ENCODE results near the gene D2HGDH.
"Not testable (repeated sequence)": the region's sequence is repeated elsewhere in the genome, so short reads cannot be mapped to it uniquely, and the experiment has no call there.

The D2HGDH gene

DNA sequence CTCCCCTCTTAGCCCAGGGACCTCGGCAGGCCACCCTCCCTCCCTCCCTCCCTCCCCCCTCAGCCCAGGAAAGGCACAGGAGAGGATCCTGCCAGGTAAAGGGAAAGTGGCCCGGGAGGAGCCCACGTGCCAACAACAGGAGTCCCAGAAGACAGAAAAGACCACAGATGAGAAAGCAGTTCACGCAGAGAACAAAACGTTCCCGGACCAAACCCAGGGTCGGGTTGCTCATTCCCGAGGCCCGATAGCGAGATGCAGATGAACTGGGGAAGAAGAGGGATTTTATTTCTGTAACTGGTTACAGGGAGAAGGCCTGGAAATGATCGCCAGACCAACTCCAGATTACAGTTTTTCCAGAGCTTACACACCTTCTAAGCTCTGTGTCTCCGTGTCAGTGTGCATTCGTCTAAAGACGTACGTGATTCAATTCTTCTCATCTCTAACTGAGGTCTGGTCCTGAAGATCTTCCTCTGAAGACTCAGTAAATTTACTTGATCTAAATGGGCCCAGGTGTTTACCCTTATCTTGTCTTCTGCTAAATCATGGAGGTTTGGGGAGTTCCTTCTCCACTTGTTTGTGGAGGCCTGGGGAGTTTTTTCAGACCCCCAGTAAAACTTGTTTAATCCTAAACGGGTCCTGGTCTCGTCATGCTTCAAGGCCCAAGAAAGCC lies 73.8 kb downstream of the D2HGDH start:
- no peak for DNase-seq (ENCODE audit: low read depth, low spot score)

DNA sequence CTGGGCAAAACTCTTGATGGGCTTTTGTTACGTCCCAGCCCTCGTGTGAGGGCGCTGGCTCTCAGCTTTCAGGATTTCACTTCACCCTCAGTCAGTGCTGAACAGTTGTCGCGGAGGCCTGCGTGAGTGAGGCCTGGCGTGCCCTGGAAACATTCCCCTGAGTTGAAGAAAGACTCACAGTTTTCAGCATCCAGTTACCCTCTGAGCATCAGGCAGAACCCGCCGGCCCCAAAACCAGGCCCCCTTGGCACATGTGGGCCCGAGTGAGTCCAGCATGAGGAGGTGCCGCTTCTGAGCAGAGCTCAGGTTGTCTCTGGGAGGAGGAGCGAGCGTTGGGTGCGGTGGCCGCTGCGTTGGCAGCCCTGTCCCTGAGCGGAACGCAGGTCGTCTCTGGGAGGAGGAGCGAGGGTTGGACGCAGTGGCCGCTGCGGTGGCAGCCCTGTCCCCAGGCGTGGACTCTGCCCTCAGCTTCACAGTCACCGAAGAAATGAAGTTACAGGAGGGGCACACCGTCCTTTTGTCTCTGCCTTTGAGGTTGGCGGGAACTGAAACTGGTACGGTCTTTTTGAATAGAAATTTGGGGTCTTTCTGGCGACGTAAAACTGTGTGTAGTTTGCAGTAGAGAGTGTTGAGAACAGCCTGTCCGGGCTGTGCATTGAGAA lies 74.4 kb downstream of the D2HGDH start, which contains the start of gene NEU4:
Gene NEU4, plus strand, starts transcription at position 473 of the 662 bp plus-strand sequence. CDS start 5,292 bp downstream, outside the sequence.
- no peak for DNase-seq (ENCODE audit: low read depth, low spot score)

DNA sequence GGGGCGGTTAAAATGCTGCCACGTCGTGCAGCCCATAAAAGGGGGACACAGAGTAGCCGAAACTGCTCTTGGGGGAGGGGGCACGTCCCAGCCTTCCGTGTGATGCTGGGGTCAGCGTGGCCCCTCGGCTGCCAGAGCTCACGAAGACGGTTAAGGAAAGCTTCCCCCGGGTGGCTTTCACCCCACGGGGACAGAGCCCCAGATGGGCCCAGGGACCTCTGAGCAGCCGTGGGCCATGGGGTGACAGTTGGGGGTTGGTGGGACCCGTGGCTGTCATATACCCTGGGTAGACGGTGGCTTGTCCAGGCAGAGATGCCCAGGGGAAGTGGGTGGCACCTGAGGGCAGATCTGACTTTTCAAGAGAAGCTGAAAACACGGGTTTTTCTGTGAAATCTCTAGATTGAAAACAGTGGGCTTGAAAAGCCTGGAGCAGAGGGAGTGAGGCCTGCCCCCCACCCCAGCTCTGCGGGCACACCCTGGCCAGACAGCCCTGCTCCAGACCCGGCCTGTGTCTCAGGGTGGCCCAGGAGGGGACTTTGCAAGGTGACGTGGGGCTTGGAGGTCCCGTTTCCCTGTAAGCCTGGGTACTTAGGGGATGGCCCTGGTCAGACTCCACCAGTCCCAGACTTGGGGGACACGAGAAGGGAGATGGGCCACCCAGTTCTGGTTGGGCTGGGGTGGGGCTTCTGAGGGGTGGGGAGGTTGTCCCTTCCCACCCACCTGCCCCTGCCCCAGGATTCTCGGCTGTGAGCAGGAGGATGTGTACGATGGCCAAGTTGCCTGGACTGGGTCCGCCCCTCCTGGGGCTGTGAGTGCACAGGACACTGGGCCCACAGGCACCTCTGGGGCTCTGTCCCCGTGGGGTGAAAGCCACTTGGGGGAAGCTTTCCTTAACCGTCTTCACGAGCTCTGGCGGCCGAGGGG lies 75.2 kb downstream of the D2HGDH start:
- no peak for DNase-seq (ENCODE audit: low read depth, low spot score)

- no peak for DNase-seq (ENCODE audit: low read depth, low spot score)
Measured at GRCh38 chr2:241810307-241811200, 76.1 kb downstream of the D2HGDH start.

GRCh38 chr2:241811201-241811951 lies 76.9 kb downstream of the D2HGDH start:
- DNase-seq (ENCODE audit: low read depth, low spot score), result no peak

DNA sequence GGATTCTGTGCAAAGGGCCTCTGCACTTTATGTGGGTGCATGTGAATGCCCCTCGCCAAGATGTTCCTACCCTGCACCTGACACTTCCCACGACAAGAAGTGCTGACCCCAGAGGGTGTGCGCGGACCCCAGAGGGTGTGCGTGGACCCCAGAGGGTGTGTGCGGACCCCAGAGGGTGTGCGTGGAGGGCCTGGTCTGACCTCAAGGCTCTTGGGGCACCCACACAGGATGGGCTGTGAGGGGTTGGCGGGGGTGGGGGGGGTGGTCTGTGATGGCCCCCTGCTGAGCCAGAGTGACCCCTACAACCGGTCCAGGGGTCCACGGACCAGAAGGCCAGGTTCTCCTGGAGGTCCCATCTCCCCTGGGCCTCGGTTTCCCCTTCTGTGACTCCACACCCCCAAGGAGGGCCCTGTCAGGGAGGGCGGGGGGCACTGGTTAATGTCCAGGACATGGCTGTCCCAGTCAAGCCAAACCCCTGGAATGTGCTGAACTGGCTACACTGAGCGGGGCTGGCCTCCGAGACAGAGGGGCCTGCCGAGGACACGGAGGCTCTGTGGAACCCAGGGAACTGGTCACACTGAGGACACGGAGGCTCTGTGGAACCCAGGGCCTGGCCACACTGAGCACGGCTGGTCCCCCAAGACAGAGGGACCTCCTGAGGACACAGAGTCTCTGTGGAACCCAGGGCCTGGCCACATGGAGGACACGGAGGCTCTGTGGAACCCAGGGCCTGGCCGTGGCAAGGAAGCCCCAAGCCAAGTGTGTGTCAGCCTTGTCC lies 77.7 kb downstream of the D2HGDH start:
- no peak for DNase-seq (ENCODE audit: low read depth, low spot score)

DNA sequence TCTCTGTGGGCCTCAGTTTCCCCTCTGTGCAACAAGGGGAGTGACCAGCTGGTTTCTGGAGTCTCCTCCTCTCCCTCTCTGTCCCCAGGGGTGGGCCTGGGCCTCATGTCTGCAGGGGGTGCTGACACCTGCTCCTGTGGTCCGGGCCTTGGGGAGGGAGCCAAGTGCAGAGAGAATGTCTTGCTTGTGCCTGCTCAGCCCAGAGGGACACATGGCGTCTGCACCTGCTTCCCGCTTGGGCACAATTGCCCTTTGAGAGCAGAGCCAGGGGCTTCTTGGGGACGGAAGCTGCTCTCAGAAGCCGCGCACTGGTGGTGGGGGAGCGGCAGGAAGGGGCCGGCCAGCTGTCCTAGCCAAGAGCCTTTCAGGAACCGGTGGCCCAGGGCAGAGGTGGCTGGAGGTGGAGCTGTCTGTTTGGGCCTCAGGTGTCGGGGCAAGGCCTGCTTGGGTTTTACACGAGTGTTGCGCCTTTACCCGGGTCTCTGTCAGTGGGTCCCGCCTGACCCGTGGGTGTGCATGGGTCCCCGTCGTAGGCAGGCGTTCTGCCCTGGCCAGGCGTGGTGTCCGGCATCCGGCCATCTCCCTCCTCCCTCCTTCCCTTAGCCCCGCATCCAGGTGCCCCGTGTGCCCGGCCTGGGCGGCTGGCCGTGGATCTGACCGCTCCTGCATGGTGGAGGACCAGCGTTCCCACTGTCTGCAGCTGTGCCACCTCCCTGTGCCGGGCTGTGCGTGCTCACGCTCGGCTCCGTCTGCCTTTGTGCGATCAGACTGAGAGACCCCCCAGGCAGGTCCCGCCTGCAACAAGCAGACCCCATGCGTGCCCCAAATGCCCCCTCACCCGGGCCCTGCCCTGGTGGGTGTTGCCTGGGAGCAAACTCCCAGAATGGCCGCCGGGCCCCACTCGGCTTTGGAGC lies 78.6 kb downstream of the D2HGDH start:
- no peak for DNase-seq (ENCODE audit: low read depth, low spot score)

GRCh38 chr2:241813644-241814392 lies 79.4 kb downstream of the D2HGDH start:
- DNase-seq (ENCODE audit: low read depth, low spot score), result no peak

- no peak for DNase-seq (ENCODE audit: low read depth, low spot score)
Measured at GRCh38 chr2:241814393-241814642, 79.9 kb downstream of the D2HGDH start.

DNA sequence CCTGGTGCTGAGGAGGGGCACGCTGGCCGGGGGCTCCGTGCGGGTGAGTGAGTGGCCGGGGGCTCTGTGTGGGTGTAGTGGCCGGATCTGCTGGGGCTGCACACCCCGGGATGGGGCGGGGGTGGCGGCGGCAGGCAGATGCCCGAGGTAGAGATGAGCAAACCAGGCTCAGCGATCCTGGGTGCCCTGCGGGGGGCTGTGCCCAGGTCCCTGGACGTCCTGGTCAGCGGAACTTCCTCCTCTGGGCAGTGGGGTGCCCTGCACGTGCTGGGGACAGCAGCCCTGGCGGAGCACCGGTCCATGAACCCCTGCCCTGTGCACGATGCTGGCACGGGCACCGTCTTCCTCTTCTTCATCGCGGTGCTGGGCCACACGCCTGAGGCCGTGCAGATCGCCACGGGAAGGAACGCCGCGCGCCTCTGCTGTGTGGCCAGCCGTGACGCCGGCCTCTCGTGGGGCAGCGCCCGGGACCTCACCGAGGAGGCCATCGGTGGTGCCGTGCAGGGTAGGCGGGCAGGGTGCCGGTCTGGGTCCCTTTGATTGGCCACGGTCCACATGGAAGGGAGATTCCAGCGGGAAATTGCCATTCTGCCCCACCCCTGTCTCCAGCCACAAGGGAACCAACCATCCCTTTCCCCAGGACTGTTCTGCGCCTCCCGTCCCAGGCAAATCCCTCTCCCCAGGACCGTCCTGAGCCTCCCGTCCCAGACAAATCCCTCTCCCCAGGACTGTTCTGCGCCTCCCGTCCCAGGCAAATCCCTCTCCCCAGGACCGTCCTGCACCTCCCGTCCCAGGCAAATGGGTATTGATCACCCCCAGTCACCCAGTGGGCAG lies 80.4 kb downstream of the D2HGDH start:
- DNase-seq (ENCODE audit: low read depth, low spot score), result no peak

DNA sequence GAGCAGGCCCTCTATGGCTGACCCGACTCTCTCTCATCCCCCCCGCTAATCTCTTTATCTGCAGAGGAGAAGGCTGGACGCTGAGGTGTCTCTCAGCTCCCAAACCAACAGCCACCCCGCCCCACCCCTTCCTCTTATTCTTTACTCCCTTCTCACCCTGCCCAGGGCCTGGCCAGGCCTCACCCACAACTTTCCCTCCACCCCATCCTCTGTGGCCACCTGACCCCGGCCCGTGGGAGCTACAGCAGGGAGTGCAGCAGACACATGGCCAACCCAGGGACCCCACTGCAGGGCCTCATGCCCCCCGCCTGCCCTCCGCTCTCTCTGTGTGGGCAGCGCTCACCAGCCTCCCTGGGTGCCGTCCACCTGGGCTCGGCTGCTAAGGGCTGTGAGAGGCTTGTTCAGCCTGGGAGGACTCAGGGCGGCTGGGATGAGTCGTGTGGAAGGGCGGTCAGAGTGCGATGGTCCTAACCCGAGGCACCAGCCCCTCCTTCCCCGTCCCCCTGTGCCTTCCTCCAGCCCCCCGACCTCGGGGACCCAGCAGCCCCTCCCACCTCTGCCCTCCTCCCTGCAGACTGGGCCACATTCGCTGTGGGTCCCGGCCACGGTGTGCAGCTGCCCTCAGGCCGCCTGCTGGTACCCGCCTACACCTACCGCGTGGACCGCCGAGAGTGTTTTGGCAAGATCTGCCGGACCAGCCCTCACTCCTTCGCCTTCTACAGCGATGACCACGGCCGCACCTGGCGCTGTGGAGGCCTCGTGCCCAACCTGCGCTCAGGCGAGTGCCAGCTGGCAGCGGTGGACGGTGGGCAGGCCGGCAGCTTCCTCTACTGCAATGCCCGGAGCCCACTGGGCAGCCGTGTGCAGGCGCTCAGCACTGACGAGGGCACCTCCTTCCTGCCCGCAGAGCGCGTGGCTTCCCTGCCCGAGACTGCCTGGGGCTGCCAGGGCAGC lies 81.3 kb downstream of the D2HGDH start:
- no peak for DNase-seq (ENCODE audit: low read depth, low spot score)

GRCh38 chr2:241816431-241817121 lies 82.1 kb downstream of the D2HGDH start:
- DNase-seq (ENCODE audit: low read depth, low spot score), result no peak

DNA sequence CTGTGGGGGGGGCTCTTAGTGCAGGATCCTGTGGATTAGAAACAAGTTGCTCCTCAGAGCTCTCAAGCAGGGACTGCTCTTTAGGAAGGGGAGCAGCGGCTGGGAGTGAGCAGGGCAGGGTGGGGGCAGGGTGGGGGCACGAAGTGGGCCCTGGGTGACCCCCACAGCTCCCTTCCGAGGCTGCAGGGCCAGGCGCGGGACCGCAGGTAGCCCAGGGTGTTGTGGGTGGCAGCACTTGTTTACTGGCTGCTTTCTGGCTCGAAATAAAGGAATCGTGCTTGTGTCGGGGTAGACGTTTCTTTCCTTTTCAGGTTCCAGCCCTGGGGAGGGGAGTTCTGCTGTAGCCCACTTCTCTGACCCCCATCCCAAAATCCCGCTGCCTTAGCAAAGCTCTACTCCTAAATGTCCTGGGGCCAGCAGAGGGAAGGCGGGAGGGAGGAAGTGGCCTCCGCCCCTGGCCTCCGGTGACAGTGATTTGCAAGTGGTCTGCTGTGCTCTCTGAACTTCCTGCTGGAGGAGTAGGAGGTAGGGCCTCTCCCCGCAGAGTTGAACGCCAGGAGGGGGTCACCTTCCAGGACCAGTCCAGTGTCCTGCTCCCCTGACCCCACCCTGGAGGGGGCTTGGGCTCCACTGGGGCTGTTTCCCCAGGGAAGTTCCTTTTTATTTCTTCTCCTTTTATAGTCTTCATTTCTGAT lies 82.8 kb downstream of the D2HGDH start:
- DNase-seq (ENCODE audit: low read depth, low spot score), result no peak

GRCh38 chr2:241817821-241818215 lies 83.4 kb downstream of the D2HGDH start:
- not testable (repeated sequence) for DNase-seq (ENCODE audit: low read depth, low spot score)

Data from activated naive CD8-positive, alpha-beta T cell treated with anti-CD3 and anti-CD28 coated beads, Interleukin-2, amount 50 U/mL, for 16 hours (primary cell).